HepG2 (cell line): ENCODE data around the gene SLC25A10. TPM values are rescaled to one million over a fixed set of nuclear protein-coding genes. Genes with fewer than 3 reads are reported as not detected.

Experiments
- ARNT2 ChIP-seq: sonication (generic); formaldehyde crosslinking; IDR thresholded peaks from 2 replicates; pipeline ENCODE4 v1.8.0; 2022; ENCODE audit warnings: mild to moderate bottlenecking, low read depth, missing genetic modification reagents, moderate library complexity
- DZIP1 ChIP-seq: sonication (generic); formaldehyde crosslinking; IDR thresholded peaks from 2 replicates; pipeline ENCODE4 v1.5.0; 2020; ENCODE audit warnings: mild to moderate bottlenecking, missing genetic modification reagents
- ERF ChIP-seq: IDR thresholded peaks from 2 replicates; pipeline ENCODE4 v1.6.1; 2018; ENCODE audit warnings: missing biosample characterization, missing genetic modification reagents
- GABPB1 ChIP-seq: IDR thresholded peaks from 2 replicates; pipeline ENCODE4 v1.6.1; 2016; ENCODE audit warnings: mild to moderate bottlenecking, missing genetic modification reagents, moderate library complexity, missing compliant biosample characterization
- GLI4 ChIP-seq: sonication (generic); formaldehyde crosslinking; IDR thresholded peaks from 2 replicates; pipeline ENCODE4 v1.5.1; 2020; ENCODE audit warnings: missing genetic modification reagents, mild to moderate bottlenecking, moderate library complexity, borderline replicate concordance
- GMEB2 ChIP-seq: IDR thresholded peaks from 2 replicates; pipeline ENCODE4 v1.6.1; 2016; ENCODE audit warnings: missing biosample characterization, missing genetic modification reagents, low read depth
- IRF1 ChIP-seq: sonication (generic); formaldehyde crosslinking; IDR thresholded peaks from 2 replicates; pipeline ENCODE4 v1.4.0; 2020; ENCODE audit warnings: low read depth, mild to moderate bottlenecking, missing genetic modification reagents
- MYC ChIP-seq: sonication (generic); formaldehyde crosslinking; IDR thresholded peaks from 2 replicates; pipeline ENCODE4 v1.9.0; 2021; ENCODE audit warnings: missing genetic modification reagents, borderline replicate concordance
- NCOA1 ChIP-seq: sonication (generic); formaldehyde crosslinking; IDR thresholded peaks from 2 replicates; pipeline ENCODE4 v1.9.0; 2021; ENCODE audit warnings: missing genetic modification reagents
- NFATC3 ChIP-seq: sonication (generic); formaldehyde crosslinking; IDR thresholded peaks from 2 replicates; pipeline ENCODE4 v1.5.1; 2020; ENCODE audit warnings: mild to moderate bottlenecking, missing genetic modification reagents
- NFKB2 ChIP-seq: sonication (generic); formaldehyde crosslinking; IDR thresholded peaks from 2 replicates; pipeline ENCODE4 v1.4.0; 2020; ENCODE audit warnings: missing genetic modification reagents, borderline replicate concordance
- NONO ChIP-seq, 2 experiments: fragments of 450-650 bp in 1 of 2; sonication (generic) in 1 of 2; formaldehyde crosslinking in 1 of 2; IDR thresholded peaks in 1 of 2; conservative IDR thresholded peaks in 1 of 2; 2 replicates each; pipeline versions ENCODE4 v1.6.1 to v1.8.0; 2017 to 2022; ENCODE audit warnings: mild to moderate bottlenecking in 1 of 2, missing genetic modification reagents in 1 of 2, moderate library complexity in 1 of 2
- SAP130 ChIP-seq: IDR thresholded peaks from 2 replicates; pipeline ENCODE4 v1.6.1; 2016; ENCODE audit warnings: low read depth
- ZNF276 ChIP-seq: sonication (generic); formaldehyde crosslinking; IDR thresholded peaks from 2 replicates; pipeline ENCODE4 v1.4.0; 2020; ENCODE audit warnings: mild to moderate bottlenecking, low read depth, missing genetic modification reagents
- ZNF34 ChIP-seq: sonication (generic); formaldehyde crosslinking; IDR thresholded peaks from 2 replicates; pipeline ENCODE4 v1.4.0; 2020; ENCODE audit warnings: mild to moderate bottlenecking, missing genetic modification reagents, borderline replicate concordance
- ZNF441 ChIP-seq: sonication (generic); formaldehyde crosslinking; IDR thresholded peaks from 2 replicates; pipeline ENCODE4 v1.7.0; 2021; ENCODE audit warnings: missing genetic modification reagents, borderline replicate concordance
- ZNF468 ChIP-seq: sonication (generic); formaldehyde crosslinking; IDR thresholded peaks from 2 replicates; pipeline ENCODE4 v1.8.0; 2022; ENCODE audit warnings: mild to moderate bottlenecking, moderate library complexity, missing genetic modification reagents
- ZNF580 ChIP-seq: IDR thresholded peaks from 2 replicates; pipeline ENCODE4 v1.6.1; 2016; ENCODE audit warnings: low read depth, borderline replicate concordance
- ZNF704 ChIP-seq: sonication (generic); formaldehyde crosslinking; IDR thresholded peaks from 2 replicates; pipeline ENCODE4 v1.8.1; 2023; ENCODE audit warnings: mild to moderate bottlenecking, inconsistent platforms, moderate library complexity, missing genetic modification reagents, borderline replicate concordance
- polyA plus RNA-seq, 8 experiments: library from polyadenylated mRNA; depleted of rRNA in 3 of 8; stranded (reverse) in 7 of 8; unstranded in 1 of 8; fragments of >200 nt; fragmentation: Illumina TruSeq in 4 of 8; extraction: Trizol in 4 of 8; gene quantifications; 2 replicates each; pipeline versions ENCODE4 v1.2.1 to v1.2.3, GENCODE V29; 2011 to 2016; ENCODE audit warnings: low read depth in 4 of 8, missing spikeins in 1 of 8, mixed read lengths in 1 of 8; ENCODE audit not compliant: insufficient read depth in 1 of 8
- total RNA-seq, 5 experiments: library from RNA; depleted of rRNA; stranded (reverse); fragments of >200 nt; fragmentation: Illumina TruSeq; extraction: Trizol; gene quantifications; 2 replicates each; pipeline ENCODE4 v1.2.3, GENCODE V29; 2016; ENCODE audit warnings: low read depth in 1 of 5

The SLC25A10 gene
- total and polyA plus RNA-seq, 2 of the 13 experiments (the other 11 are each of a cell fraction or from before 2014, with no cell fraction given): 46.5 to 140 TPM

GRCh38 chr17:81683584-81684441 is 28.3 kb upstream of the SLC25A10 start, which contains the start of the genes ARL16 and HGS (continued):
- TF ChIP-seq IRF1 (CRISPR knock-in tag): no peak
- TF ChIP-seq ARNT2 (CRISPR knock-in tag): peak; percentile 10
- no peak for TF ChIP-seq NONO (IDR thresholded peaks at IDR 0.05)
- peak; percentile 21; the same call in 1 of the 2 replicates for TF ChIP-seq NONO (CRISPR knock-in tag; conservative IDR thresholded peaks at IDR 0.05)
- no peak for TF ChIP-seq NCOA1 (CRISPR knock-in tag)
- peak; percentile 98 for TF ChIP-seq SAP130 (CRISPR knock-in tag)
- TF ChIP-seq ZNF468 (CRISPR knock-in tag): no peak
- TF ChIP-seq ZNF704 (CRISPR knock-in tag): peak; percentile 66; the same call in 1 of the 2 replicates
- no peak for TF ChIP-seq NFATC3 (CRISPR knock-in tag)
- peak; percentile 96 for TF ChIP-seq GABPB1 (CRISPR knock-in tag)
- peak; percentile 80 for TF ChIP-seq MYC (CRISPR knock-in tag)
- peak; percentile 55; the same call in 1 of the 2 replicates for TF ChIP-seq DZIP1 (CRISPR knock-in tag)
- peak; percentile 50; the same call in 1 of the 2 replicates for TF ChIP-seq ERF (CRISPR knock-in tag)
- TF ChIP-seq GMEB2: peak; percentile 92
- TF ChIP-seq NFKB2: no peak; the same call in 1 of the 2 replicates
- 0 out of 2 replicates have a peak, but pooled peaks have one; percentile 78 for TF ChIP-seq ZNF34 (CRISPR knock-in tag)
- TF ChIP-seq GLI4 (CRISPR knock-in tag): peak; percentile 35; the same call in 1 of the 2 replicates
- peak; percentile 25; the same call in 1 of the 2 replicates for TF ChIP-seq ZNF580
- TF ChIP-seq ZNF441 (CRISPR knock-in tag): peak; percentile 13
- TF ChIP-seq ZNF276 (CRISPR knock-in tag): no peak
